Brain microvascular endothelial cell (primary cell): ENCODE results near the gene RAX2.

Source experiments
- DNase-seq: peaks from one replicate; pipeline ENCODE4 v3.0.0-alpha.2; 2020
- H3K27ac ChIP-seq: fragments of 250-450 bp; sonication (Bioruptor Pico); 2 replicates; pipeline ENCODE4 v1.5.1; 2020; ENCODE audit warnings: mild to moderate bottlenecking, moderate library complexity
- H3K27me3 ChIP-seq: fragments of 250-450 bp; sonication (Bioruptor Pico); replicated peaks from 2 replicates; pipeline ENCODE4 v1.5.1; 2020; ENCODE audit warnings: mild to moderate bottlenecking
- H3K36me3 ChIP-seq: fragments of 250-450 bp; sonication (Bioruptor Pico); replicated peaks from 2 replicates; pipeline ENCODE4 v1.5.1; 2020; ENCODE audit warnings: mild to moderate bottlenecking
- H3K4me3 ChIP-seq: 2 replicates; pipeline ENCODE4 v1.5.1; 2011; ENCODE audit warnings: low read depth, mild to moderate bottlenecking, control low read depth, low read length, moderate library complexity
- in situ Hi-C: cut with HindIII; loops from 2 replicates; pipeline ENCODE4 v1.10.0; 2017; ENCODE audit warnings: low sequenced_read_pairs, low pct_ligation_motif_present
- TF ChIP-seq, protein P1 (sequence below): IDR thresholded peaks from 2 replicates; pipeline ENCODE4 v1.5.1; 2011; ENCODE audit warnings: low read depth, mild to moderate bottlenecking, moderate library complexity, low read length, control low read depth, inconsistent platforms; ENCODE audit errors: missing control alignments

The RAX2 gene

GRCh38 chr19:3737487-3738205 lies 34.4 kb downstream of the RAX2 start:
- TF ChIP-seq, protein P1, sequence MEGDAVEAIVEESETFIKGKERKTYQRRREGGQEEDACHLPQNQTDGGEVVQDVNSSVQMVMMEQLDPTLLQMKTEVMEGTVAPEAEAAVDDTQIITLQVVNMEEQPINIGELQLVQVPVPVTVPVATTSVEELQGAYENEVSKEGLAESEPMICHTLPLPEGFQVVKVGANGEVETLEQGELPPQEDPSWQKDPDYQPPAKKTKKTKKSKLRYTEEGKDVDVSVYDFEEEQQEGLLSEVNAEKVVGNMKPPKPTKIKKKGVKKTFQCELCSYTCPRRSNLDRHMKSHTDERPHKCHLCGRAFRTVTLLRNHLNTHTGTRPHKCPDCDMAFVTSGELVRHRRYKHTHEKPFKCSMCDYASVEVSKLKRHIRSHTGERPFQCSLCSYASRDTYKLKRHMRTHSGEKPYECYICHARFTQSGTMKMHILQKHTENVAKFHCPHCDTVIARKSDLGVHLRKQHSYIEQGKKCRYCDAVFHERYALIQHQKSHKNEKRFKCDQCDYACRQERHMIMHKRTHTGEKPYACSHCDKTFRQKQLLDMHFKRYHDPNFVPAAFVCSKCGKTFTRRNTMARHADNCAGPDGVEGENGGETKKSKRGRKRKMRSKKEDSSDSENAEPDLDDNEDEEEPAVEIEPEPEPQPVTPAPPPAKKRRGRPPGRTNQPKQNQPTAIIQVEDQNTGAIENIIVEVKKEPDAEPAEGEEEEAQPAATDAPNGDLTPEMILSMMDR = no peak
- in situ Hi-C loops = no loop called here
- Histone ChIP-seq H3K4me3 (no peak overlapping the region), H3K36me3 (no peaks in the 10 kb centered on the region), H3K27ac (no peak overlapping the region), H3K27me3 (no peaks in the 10 kb centered on the region)
- no peak for DNase-seq

DNA sequence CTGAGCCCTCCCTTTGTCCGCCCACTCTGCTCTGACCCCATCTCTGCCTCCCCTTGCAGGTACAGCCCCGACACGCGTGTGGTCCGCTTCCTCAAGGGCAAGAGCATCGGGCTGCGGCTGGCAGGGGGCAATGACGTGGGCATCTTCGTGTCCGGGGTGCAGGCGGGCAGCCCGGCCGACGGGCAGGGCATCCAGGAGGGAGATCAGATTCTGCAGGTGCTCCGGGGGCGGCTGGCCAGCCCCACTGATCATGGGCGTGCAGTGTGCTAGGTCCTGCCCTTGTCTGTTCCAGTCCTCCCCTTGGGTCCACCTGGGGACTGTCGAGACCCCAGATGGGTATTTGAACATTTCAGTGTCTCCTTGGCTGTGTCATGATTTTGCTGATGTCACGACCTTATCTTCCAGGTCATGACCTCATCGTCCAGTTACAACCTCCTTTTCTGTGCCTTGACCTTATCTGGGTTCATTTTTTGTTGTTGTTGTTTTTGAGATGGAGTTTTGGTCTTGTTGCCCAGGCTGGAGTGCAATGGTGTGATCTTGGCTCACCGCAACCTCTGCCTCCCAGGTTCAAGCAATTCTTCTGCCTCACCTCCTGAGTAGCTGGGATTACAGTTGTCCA lies 35.8 kb downstream of the RAX2 start:
- TF ChIP-seq, protein P1 = no peak
- no peak for DNase-seq
- in situ Hi-C loops = no loop called here
- Histone ChIP-seq H3K36me3 (no peaks in the 10 kb centered on the region), H3K27me3 (no peaks in the 10 kb centered on the region), H3K27ac (no peak overlapping the region), H3K4me3 (no peak overlapping the region)

DNA sequence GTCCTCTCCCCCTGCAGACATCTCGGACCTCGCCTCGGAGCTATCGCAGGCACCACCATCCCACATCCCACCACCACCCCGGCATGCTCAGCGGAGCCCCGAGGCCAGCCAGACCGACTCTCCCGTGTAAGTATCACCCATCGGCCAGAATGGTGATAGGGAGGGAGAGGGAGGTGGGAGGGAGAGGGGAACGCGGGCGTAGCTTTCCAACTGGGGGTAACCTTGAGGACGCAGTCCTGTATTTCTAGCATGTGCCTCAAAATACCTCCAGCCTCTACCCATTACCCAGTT lies 37.8 kb downstream of the RAX2 start:
- DNase-seq = no peak
- in situ Hi-C loops = no loop called here
- H3K4me3 ChIP-seq = no peak overlapping the region
- H3K36me3 ChIP-seq = no peaks in the 10 kb centered on the region
- no peak overlapping the region for H3K27ac ChIP-seq
- TF ChIP-seq, protein P1 = no peak
- no peaks in the 10 kb centered on the region for H3K27me3 ChIP-seq

GRCh38 chr19:3733549-3734309 lies 38.3 kb downstream of the RAX2 start:
- H3K27me3 ChIP-seq = no peaks in the 10 kb centered on the region
- DNase-seq = no peak
- TF ChIP-seq, protein P1 = no peak
- H3K4me3 ChIP-seq = no peak overlapping the region
- in situ Hi-C loops = no loop called here
- H3K27ac ChIP-seq = no peak overlapping the region
- H3K36me3 ChIP-seq = no peaks in the 10 kb centered on the region

GRCh38 chr19:3732108-3732507 lies 39.9 kb downstream of the RAX2 start:
- no peak overlapping the region for H3K27ac ChIP-seq
- no peak for DNase-seq
- in situ Hi-C loops = no loop called here
- H3K4me3 ChIP-seq = no peak overlapping the region
- H3K36me3 ChIP-seq = no peaks in the 10 kb centered on the region
- TF ChIP-seq, protein P1 = no peak
- H3K27me3 ChIP-seq = no peaks in the 10 kb centered on the region
